Tibial nerve (tissue), 4 donors: Measurements from ENCODE around the gene RAB14. TPM values are rescaled to one million over a fixed set of nuclear protein-coding genes. Genes with fewer than 3 reads are reported as not detected.

Source experiments
- DNase-seq, 2 donors: peaks; one replicate each; pipeline ENCODE4 v3.0.0-alpha.2; 2019; ENCODE audit warnings: low spot score in 2 of 2
- H3K27ac ChIP-seq, 4 donors: fragments of 200-600 bp; sonication (generic) in 3 of 4; one replicate each; pipeline ENCODE4 v1.5.1; 2017 to 2019; ENCODE audit warnings: mild to moderate bottlenecking in 1 of 4
- H3K27me3 ChIP-seq, 2 donors: fragments of 200-600 bp; sonication (generic) in 1 of 2; one replicate each; pipeline versions ENCODE4 v1.5.1 to v1.6.0; 2017 to 2019
- H3K36me3 ChIP-seq, 3 donors: fragments of 200-600 bp; sonication (generic); one replicate each; pipeline ENCODE4 v1.5.1; 2018 to 2019
- H3K4me1 ChIP-seq, 4 donors: fragments of 200-600 bp; sonication (generic) in 3 of 4; one replicate each; pipeline ENCODE4 v1.5.1; 2017 to 2019
- H3K4me3 ChIP-seq, 4 donors: fragments of 200-600 bp; sonication (generic) in 3 of 4; one replicate each; pipeline ENCODE4 v1.5.1; 2017 to 2019; ENCODE audit warnings: mild to moderate bottlenecking in 1 of 4, moderate library complexity in 1 of 4
- H3K9me3 ChIP-seq, 4 donors: fragments of 200-600 bp; sonication (generic) in 3 of 4; one replicate each; pipeline ENCODE4 v1.5.1; 2017 to 2019
- CTCF ChIP-seq, 5 experiments: fragments of 200-600 bp in 3 of 5; fragments of 450-650 bp in 2 of 5; sonication (generic) in 3 of 5; IDR thresholded peaks; one replicate each; pipeline ENCODE4 v1.5.1; 2016 to 2019; ENCODE audit warnings: antibody characterized with exemption in 5 of 5, mild to moderate bottlenecking in 3 of 5, moderate library complexity in 2 of 5
- EP300 ChIP-seq, 2 donors: sonication (generic); formaldehyde crosslinking; IDR thresholded peaks; one replicate each; pipeline ENCODE4 v1.6.1; 2017; ENCODE audit warnings: antibody characterized with exemption in 2 of 2, mild to moderate bottlenecking in 1 of 2
- POLR2A ChIP-seq, 2 donors: fragments of 450-650 bp; IDR thresholded peaks; one replicate each; pipeline ENCODE4 v1.6.1; 2017; ENCODE audit warnings: antibody characterized with exemption in 2 of 2, mild to moderate bottlenecking in 2 of 2, moderate library complexity in 2 of 2
- WGBS, 2 donors: methylation state at CpG; one replicate each; pipeline ENCODE4 v1.1.5; 2018; 5-methylcytosine and 5-hydroxymethylcytosine counted together
- total RNA-seq, 4 donors: library from RNA; depleted of rRNA; stranded (reverse); fragments of >200 nt; gene quantifications; one replicate each; pipeline ENCODE4 v1.1.0, GENCODE V29; 2016

Gene RAB14
- total RNA-seq, 4 donors from 2014 or later = 36.3 to 45.4 (median 40.6) TPM

- TF ChIP-seq CTCF (IDR thresholded peaks at IDR 0.05) (no peak), POLR2A (IDR thresholded peaks at IDR 0.05) (no peak), EP300 (IDR thresholded peaks at IDR 0.05) (no peak)
- Histone ChIP-seq H3K36me3 (peaks cover 0 to 31% (median 2%) of the 10 kb centered on the region in 3 donors), H3K9me3 (no peaks in the 10 kb centered on the region), H3K27ac (no peak overlapping the region), H3K27me3 (no peaks in the 10 kb centered on the region), H3K4me1 (peaks cover 0 to 71% (median 9%) of the 10 kb centered on the region in 4 donors), H3K4me3 (no peak overlapping the region)
- 89 to 90% methylated on average over 4 of the region's 4 CpGs for WGBS, 2 donors
- no peak for DNase-seq
These were observed 15.8 kb downstream of the RAB14 start for GRCh38 chr9:121185774-121186403.

GRCh38 chr9:121185178-121185745 is 16.4 kb downstream of the RAB14 start:
- 67 to 73% methylated on average over 3 of the region's 3 CpGs for WGBS, 2 donors
- Histone ChIP-seq H3K4me1 (peaks cover 0 to 71% (median 10%) of the 10 kb centered on the region in 4 donors), H3K4me3 (no peak overlapping the region), H3K27ac (no peak overlapping the region), H3K36me3 (peaks cover 0 to 34% (median 2%) of the 10 kb centered on the region in 3 donors), H3K9me3 (no peaks in the 10 kb centered on the region), H3K27me3 (no peaks in the 10 kb centered on the region)
- no peak for DNase-seq
- no peak for TF ChIP-seq POLR2A (IDR thresholded peaks at IDR 0.05)
- no peak for TF ChIP-seq CTCF (IDR thresholded peaks at IDR 0.05)
- no peak for TF ChIP-seq EP300 (IDR thresholded peaks at IDR 0.05)

- Histone ChIP-seq H3K4me1 (peaks cover 0 to 68% (median 10%) of the 10 kb centered on the region in 4 donors), H3K36me3 (peaks cover 0 to 34% (median 2%) of the 10 kb centered on the region in 3 donors), H3K4me3 (no peak overlapping the region), H3K27ac (no peak overlapping the region), H3K27me3 (no peaks in the 10 kb centered on the region), H3K9me3 (no peaks in the 10 kb centered on the region)
- DNase-seq = no peak
- no peak for TF ChIP-seq CTCF (IDR thresholded peaks at IDR 0.05)
- TF ChIP-seq POLR2A (IDR thresholded peaks at IDR 0.05) = no peak
- no peak for TF ChIP-seq EP300 (IDR thresholded peaks at IDR 0.05)
These were observed 17.2 kb downstream of the RAB14 start for GRCh38 chr9:121184463-121184862.

- DNase-seq = no peak
- Histone ChIP-seq H3K36me3 (peaks cover 0 to 39% (median 2%) of the 10 kb centered on the region in 3 donors), H3K27ac (no peak overlapping the region), H3K4me3 (no peak overlapping the region), H3K9me3 (no peaks in the 10 kb centered on the region), H3K4me1 (peaks cover 0 to 64% (median 10%) of the 10 kb centered on the region in 4 donors), H3K27me3 (no peaks in the 10 kb centered on the region)
- TF ChIP-seq EP300 (IDR thresholded peaks at IDR 0.05) = no peak
- no peak for TF ChIP-seq CTCF (IDR thresholded peaks at IDR 0.05)
- TF ChIP-seq POLR2A (IDR thresholded peaks at IDR 0.05) = no peak
- WGBS, 2 donors = 70 to 72% methylated on average over 3 of the region's 3 CpGs
These were observed 17.8 kb downstream of the RAB14 start for GRCh38 chr9:121183666-121184423.

- DNase-seq = no peak
- TF ChIP-seq POLR2A (IDR thresholded peaks at IDR 0.05) (no peak), EP300 (IDR thresholded peaks at IDR 0.05) (no peak), CTCF (IDR thresholded peaks at IDR 0.05) (no peak)
- no peak overlapping the region for H3K4me3 ChIP-seq
- peaks cover 0 to 46% (median 2%) of the 10 kb centered on the region in 3 donors for H3K36me3 ChIP-seq
- no peaks in the 10 kb centered on the region for H3K9me3 ChIP-seq
- no peak overlapping the region for H3K27ac ChIP-seq
- peaks cover 0 to 62% (median 9%) of the 10 kb centered on the region in 4 donors for H3K4me1 ChIP-seq
- H3K27me3 ChIP-seq = no peaks in the 10 kb centered on the region
These were observed 18.7 kb downstream of the RAB14 start for GRCh38 chr9:121182989-121183388.
